ENCODE measurements around the gene PER1.

Gene PER1

GRCh38 chr17:8143581-8144400 lies 8.4 kb downstream of the PER1 start:
- no peak for ATAC-seq (ENCODE audit: low read depth)
- no peak overlapping the region for H3K4me3 Mint-ChIP-seq
- no peaks in the 10 kb centered on the region for H3K27me3 Mint-ChIP-seq
- DNase-seq (ENCODE audit: low spot score in 2 of 2) = peak; percentile 18 to 49
- peak overlapping the region; percentile 70 for H3K27ac Mint-ChIP-seq
- H3K4me1 Mint-ChIP-seq = peaks cover 6% of the 10 kb centered on the region
- no peaks in the 10 kb centered on the region for H3K9me3 Mint-ChIP-seq
- peaks cover 32% of the 10 kb centered on the region for H3K36me3 Mint-ChIP-seq

DNA sequence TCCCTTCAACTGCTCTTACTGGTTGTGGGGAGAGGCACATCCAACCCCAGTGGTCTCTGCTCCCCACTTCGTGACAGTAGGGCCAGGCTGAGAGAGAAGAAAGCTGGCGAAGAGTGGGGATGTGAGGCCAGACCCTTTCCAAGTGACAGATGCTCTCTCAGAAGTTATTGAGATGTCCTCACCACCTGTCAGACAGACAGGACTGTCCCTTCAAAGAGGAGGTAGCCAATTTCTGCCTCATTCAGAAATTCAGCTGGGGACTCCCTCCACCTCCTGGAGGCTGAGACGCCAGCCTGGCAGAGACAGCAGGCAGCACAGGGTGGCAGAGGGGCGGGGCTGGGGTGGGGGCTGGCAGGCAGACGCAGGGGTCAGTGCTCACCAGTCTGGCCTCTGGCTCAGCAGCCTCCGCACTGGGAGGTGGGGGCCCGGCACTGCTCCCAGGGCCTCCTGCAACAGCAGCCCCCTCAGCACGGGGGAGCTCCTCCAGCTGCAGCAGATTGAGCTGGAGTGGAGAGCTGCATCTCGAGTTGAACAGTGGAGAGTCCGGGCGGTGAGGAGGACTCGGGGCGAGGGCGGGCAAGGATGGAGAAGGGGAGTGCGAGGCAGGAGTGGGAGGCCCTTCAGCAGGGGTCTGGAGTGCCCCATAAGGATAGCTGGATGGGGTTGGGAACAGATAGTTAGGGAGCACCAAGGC lies 9.2 kb downstream of the PER1 start:
- ATAC-seq (ENCODE audit: low read depth) (no peak), DNase-seq (ENCODE audit: low spot score in 2 of 2) (peak in 1 of 2 donors; percentile 21)
- Mint-ChIP-seq H3K27ac (peak overlapping the region; percentile 70), H3K4me1 (peaks cover 6% of the 10 kb centered on the region), H3K9me3 (no peaks in the 10 kb centered on the region), H3K36me3 (peaks cover 26% of the 10 kb centered on the region), H3K4me3 (no peak overlapping the region), H3K27me3 (no peaks in the 10 kb centered on the region)

DNA sequence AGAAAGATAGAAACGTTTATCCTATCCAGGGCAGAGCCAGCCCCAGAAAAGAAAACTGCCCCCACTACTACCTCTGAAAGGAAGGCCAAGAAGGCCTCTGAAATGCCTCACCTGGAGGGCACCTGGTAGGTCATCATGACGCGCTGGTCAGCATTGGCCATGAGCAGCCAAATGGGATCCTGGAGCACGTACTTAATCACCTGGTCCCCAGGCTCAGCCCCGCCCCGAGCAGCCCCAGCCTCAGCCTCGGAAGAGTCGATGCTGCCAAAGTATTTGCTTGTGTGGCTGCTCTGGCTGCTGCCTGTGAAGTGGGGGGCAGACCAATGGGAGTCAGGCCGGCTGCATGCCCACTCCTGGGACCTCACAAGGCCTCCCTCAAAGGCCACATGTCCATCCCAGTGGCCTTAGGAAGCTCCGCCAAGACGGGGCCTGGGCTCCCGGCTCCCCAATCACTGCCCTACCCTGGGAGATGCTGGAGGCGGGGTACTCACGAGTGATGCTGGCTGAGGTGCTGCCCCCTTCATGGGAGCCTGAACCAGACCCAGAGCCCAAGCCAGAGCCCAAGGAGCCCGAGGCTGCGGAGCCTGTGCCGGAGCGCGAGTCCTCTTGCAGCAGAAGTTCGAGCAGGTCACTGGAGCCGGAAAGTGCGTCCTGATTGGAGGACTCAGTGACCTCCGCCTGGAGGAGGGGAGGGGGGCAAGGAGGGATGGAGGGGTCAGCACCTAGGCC lies 9.9 kb downstream of the PER1 start:
- peaks cover 21% of the 10 kb centered on the region for H3K36me3 Mint-ChIP-seq
- peak in 1 of 2 donors; percentile 33 for DNase-seq (ENCODE audit: low spot score in 2 of 2)
- H3K27me3 Mint-ChIP-seq = no peaks in the 10 kb centered on the region
- H3K4me3 Mint-ChIP-seq = no peak overlapping the region
- no peak overlapping the region for H3K27ac Mint-ChIP-seq
- no peaks in the 10 kb centered on the region for H3K9me3 Mint-ChIP-seq
- no peak for ATAC-seq (ENCODE audit: low read depth)
- H3K4me1 Mint-ChIP-seq = peaks cover 6% of the 10 kb centered on the region

DNA sequence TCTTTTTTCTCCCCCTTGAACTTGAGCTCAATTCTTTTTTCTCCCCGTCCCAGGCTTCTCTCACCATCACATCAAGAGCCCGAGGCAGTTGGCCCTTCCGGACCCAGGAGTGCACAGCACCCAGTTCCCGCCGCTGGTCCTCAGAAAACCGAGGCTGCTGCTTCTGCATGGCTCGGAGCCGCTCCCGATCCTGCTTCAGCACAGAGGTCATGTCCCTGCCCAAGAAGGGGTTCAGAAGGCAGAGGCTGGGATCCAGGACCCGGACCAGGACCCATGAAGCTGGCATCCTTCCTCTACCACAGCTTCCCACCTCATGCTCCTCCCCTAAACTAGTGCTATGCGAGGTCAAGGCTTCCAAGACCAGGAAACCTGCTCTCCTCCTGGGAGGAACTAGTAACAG lies 10.5 kb downstream of the PER1 start:
- no peak for ATAC-seq (ENCODE audit: low read depth)

GRCh38 chr17:8141045-8141444 lies 11.2 kb downstream of the PER1 start:
- Mint-ChIP-seq H3K27ac (peak overlapping the region; percentile 54), H3K4me1 (peaks cover 3% of the 10 kb centered on the region), H3K4me3 (no peak overlapping the region), H3K9me3 (no peaks in the 10 kb centered on the region), H3K27me3 (no peaks in the 10 kb centered on the region), H3K36me3 (peaks cover 11% of the 10 kb centered on the region)
- DNase-seq (ENCODE audit: low spot score in 2 of 2) (no peak), ATAC-seq (ENCODE audit: low read depth) (no peak)

More for the DNA sequence above, 10.5 kb downstream of the PER1 start:
- Mint-ChIP-seq H3K9me3 (no peaks in the 10 kb centered on the region), H3K4me3 (no peak overlapping the region), H3K4me1 (peaks cover 3% of the 10 kb centered on the region), H3K36me3 (peaks cover 18% of the 10 kb centered on the region), H3K27ac (peak overlapping the region; percentile 54), H3K27me3 (no peaks in the 10 kb centered on the region)
- no peak for DNase-seq (ENCODE audit: low spot score in 2 of 2)

DNA sequence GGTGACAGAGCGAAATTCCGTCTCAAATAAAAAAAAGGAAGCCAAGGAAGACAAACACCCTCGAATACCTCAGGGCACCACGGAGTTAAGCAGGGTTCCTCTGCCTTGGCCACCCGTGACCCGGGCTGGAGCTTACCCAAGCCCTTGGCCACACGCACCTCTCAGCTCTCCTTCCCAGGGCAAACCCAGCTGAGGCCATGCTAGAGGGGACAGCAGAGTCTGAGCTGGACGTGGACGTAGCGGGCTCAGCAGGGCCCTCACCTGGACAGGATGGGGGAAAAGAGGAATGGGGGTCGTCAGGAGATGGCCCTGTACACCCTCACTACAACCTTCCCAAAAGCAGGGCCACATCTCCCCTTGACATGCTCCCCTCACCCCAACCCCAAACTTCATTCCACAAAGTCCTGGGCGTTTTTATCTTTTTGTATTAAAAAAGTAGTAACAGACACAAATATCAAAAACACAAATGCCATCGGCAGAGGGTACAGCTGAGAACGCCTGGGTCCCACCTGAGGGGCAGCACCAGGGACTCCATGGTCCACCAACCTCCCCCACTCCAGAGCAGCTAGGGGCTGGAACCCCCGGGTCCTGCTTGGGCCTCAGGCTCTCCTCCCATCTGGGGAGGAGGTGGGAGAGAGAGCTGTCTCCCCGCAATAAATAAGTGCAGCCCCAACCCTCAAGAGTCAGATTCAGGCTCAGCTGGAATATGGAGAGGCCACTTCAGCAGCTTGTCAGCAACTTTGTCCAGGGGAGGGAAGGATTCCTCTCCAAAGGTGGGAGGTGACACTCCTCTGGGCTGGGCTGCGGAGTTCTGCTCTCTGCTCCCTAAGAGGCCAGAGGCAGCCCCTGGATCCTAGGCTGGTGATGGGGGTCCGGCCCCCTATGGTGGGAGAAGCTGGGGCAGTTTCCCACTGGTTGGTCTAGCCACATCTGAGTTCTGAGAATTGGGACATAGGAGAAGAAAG lies 11.9 kb downstream of the PER1 start:
- H3K4me3 Mint-ChIP-seq = peak overlapping the region; percentile 56

DNA sequence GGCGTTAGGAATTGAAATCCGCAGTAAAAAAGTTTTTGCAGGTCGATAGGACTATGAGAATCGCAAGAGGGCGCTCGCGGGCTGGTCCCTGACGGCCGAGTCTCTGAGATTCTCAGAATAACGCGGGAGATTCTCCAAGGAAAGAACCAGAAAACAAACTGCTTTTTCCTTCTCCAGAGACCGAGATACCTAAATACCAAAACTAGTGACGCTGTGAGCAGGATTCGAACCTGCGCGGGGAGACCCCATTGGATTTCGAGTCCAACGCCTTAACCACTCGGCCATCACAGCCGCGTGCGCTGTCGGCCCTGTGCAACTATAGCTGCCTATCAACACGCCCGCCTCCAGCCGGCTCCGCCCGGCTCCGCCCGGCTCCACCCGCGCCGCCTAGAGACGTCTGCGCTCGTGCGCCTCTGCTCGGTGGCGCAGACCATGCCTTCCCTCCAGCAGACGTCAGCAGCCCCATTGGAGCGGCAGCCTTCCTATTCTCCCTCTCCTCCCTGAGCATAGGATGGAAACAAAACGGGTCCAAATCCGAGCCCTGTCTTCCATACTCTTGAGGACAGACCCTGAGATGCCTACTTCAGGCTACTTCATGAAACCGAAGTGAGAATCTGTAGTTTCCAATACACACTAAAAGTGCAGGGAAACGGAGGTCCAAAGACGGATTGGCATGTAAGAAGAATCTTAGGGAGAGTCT lies 13.4 kb downstream of the PER1 start:
- Mint-ChIP-seq H3K9me3 (no peaks in the 10 kb centered on the region), H3K36me3 (peaks cover 4% of the 10 kb centered on the region), H3K4me3 (no peak overlapping the region), H3K27ac (no peak overlapping the region), H3K27me3 (no peaks in the 10 kb centered on the region), H3K4me1 (peaks cover 3% of the 10 kb centered on the region)
- ATAC-seq (ENCODE audit: low read depth) (peak; percentile 89), DNase-seq (ENCODE audit: low spot score in 2 of 2) (peak; percentile 99)

More for the DNA sequence above, 11.9 kb downstream of the PER1 start:
- Mint-ChIP-seq H3K9me3 (no peaks in the 10 kb centered on the region), H3K4me1 (peaks cover 3% of the 10 kb centered on the region), H3K36me3 (peaks cover 8% of the 10 kb centered on the region), H3K27me3 (no peaks in the 10 kb centered on the region), H3K27ac (peak overlapping the region; percentile 62)
- no peak for ATAC-seq (ENCODE audit: low read depth)
- no peak for DNase-seq (ENCODE audit: low spot score in 2 of 2)

DNA sequence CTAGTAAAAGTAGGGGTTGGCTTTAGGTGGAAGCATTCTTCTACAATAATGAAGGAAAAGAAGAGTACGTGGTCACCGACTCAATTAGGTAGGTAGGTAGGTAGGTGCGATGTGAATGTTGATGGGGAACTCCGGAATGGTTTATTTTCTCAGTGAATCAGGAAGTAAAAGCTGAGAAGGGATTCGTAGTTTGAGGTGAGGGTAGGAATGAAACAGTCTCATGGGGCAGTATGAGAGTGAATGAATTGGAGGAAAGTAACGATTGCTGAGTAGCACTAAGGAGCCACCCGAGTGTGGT lies 13.9 kb downstream of the PER1 start:
- no peaks in the 10 kb centered on the region for H3K27me3 Mint-ChIP-seq
- no peaks in the 10 kb centered on the region for H3K9me3 Mint-ChIP-seq
- H3K4me1 Mint-ChIP-seq = peaks cover 3% of the 10 kb centered on the region
- DNase-seq (ENCODE audit: low spot score in 2 of 2) (no peak), ATAC-seq (ENCODE audit: low read depth) (no peak)
- H3K36me3 Mint-ChIP-seq = peaks cover 4% of the 10 kb centered on the region
- no peak overlapping the region for H3K4me3 Mint-ChIP-seq
- no peak overlapping the region for H3K27ac Mint-ChIP-seq

GRCh38 chr17:8137645-8138373 lies 14.4 kb downstream of the PER1 start:
- no peak for DNase-seq (ENCODE audit: low spot score in 2 of 2)
- no peak overlapping the region for H3K27ac Mint-ChIP-seq
- H3K4me3 Mint-ChIP-seq = no peak overlapping the region
- peaks cover 4% of the 10 kb centered on the region for H3K36me3 Mint-ChIP-seq
- H3K27me3 Mint-ChIP-seq = no peaks in the 10 kb centered on the region
- H3K4me1 Mint-ChIP-seq = peaks cover 3% of the 10 kb centered on the region
- no peaks in the 10 kb centered on the region for H3K9me3 Mint-ChIP-seq
- no peak for ATAC-seq (ENCODE audit: low read depth)

DNA sequence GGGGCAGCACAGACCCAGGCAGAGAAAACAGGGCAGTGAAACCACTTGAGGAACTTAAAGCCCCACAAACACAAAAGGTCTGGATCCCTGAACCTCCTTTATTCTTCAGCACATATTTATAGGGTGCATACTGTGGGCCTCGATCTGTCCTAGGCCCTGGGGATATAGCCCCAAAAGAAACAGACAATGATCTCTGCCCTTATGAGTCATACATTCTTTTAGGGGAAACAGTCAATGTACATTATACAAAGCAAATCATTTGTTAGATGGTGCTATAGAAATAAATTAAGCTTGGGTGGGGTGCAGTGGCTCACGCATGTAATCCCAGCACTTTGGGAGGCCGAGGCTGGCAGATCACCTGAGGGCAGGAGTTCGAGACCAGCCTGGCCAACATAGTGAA lies 18.3 kb downstream of the PER1 start:
- H3K27me3 Mint-ChIP-seq = peaks cover 9% of the 10 kb centered on the region
- no peaks in the 10 kb centered on the region for H3K9me3 Mint-ChIP-seq
- no peaks in the 10 kb centered on the region for H3K4me1 Mint-ChIP-seq
- no peak overlapping the region for H3K4me3 Mint-ChIP-seq
- ATAC-seq (ENCODE audit: low read depth) (no peak), DNase-seq (ENCODE audit: low spot score in 2 of 2) (no peak)
- no peak overlapping the region for H3K27ac Mint-ChIP-seq
- H3K36me3 Mint-ChIP-seq = no peaks in the 10 kb centered on the region

- H3K4me3 Mint-ChIP-seq = no peak overlapping the region
- H3K27ac Mint-ChIP-seq = no peak overlapping the region
- DNase-seq (ENCODE audit: low spot score in 2 of 2) (no peak), ATAC-seq (ENCODE audit: low read depth) (no peak)
- no peaks in the 10 kb centered on the region for H3K36me3 Mint-ChIP-seq
- peaks cover 9% of the 10 kb centered on the region for H3K27me3 Mint-ChIP-seq
- H3K9me3 Mint-ChIP-seq = no peaks in the 10 kb centered on the region
- no peaks in the 10 kb centered on the region for H3K4me1 Mint-ChIP-seq
Measured at GRCh38 chr17:8133399-8133798, 18.8 kb downstream of the PER1 start.

- DNase-seq (ENCODE audit: low spot score in 2 of 2) (no peak), ATAC-seq (ENCODE audit: low read depth) (no peak)
- no peak overlapping the region for H3K4me3 Mint-ChIP-seq
- no peaks in the 10 kb centered on the region for H3K36me3 Mint-ChIP-seq
- H3K27me3 Mint-ChIP-seq = peaks cover 13% of the 10 kb centered on the region
- H3K9me3 Mint-ChIP-seq = no peaks in the 10 kb centered on the region
- no peak overlapping the region for H3K27ac Mint-ChIP-seq
- peaks cover 4% of the 10 kb centered on the region for H3K4me1 Mint-ChIP-seq
Measured at GRCh38 chr17:8131844-8132441, 20.3 kb downstream of the PER1 start.
